Renal pelvis (tissue), 4 donors: ENCODE measurements around the gene CROCC. TPM values are rescaled to one million over a fixed set of nuclear protein-coding genes. Genes with fewer than 3 reads are reported as not detected.
"Not testable (repeated sequence)": the region's sequence is repeated elsewhere in the genome, so short reads cannot be mapped to it uniquely, and the experiment has no call there.

ENCODE experiments used
- DNase-seq: peaks from one replicate; pipeline ENCODE4 v3.0.0-alpha.2; 2013
- polyA plus RNA-seq, 3 donors: library from polyadenylated mRNA; unstranded; fragments of 120-200 nt; gene quantifications; one replicate each; pipeline ENCODE4 v1.2.1, GENCODE V29; 2013; ENCODE audit not compliant: insufficient read length in 3 of 3

CROCC gene
- polyA plus RNA-seq, 3 donors, result 45.4 to 58.6 (median 52.6) TPM

- DNase-seq, result not testable (repeated sequence)
These were observed 27.4 kb upstream of the CROCC start for GRCh38 chr1:16894338-16894737.

GRCh38 chr1:16895233-16895597 lies 26.5 kb upstream of the CROCC start:
- DNase-seq, result not testable (repeated sequence)

GRCh38 chr1:16895598-16896315 lies 26.0 kb upstream of the CROCC start, which contains the start of gene RNU1-2:
Gene RNU1-2, plus strand, starts transcription at chr1:16895980.
- peak; percentile 96 for DNase-seq

GRCh38 chr1:16896316-16897055 lies 25.2 kb upstream of the CROCC start:
- DNase-seq, result not testable (repeated sequence)

GRCh38 chr1:16897653-16898052 lies 24.1 kb upstream of the CROCC start:
- not testable (repeated sequence) for DNase-seq

GRCh38 chr1:16898298-16898697 lies 23.4 kb upstream of the CROCC start:
- DNase-seq, result not testable (repeated sequence)

- DNase-seq, result not testable (repeated sequence)
These were observed 22.7 kb upstream of the CROCC start for GRCh38 chr1:16899020-16899419.

GRCh38 chr1:16900751-16901150 lies 21.0 kb upstream of the CROCC start:
- DNase-seq, result no peak

GRCh38 chr1:16901371-16901770 lies 20.4 kb upstream of the CROCC start:
- not testable (repeated sequence) for DNase-seq

- no peak for DNase-seq
These were observed 18.7 kb upstream of the CROCC start for GRCh38 chr1:16903054-16903453.

- DNase-seq, result no peak
These were observed 18.3 kb upstream of the CROCC start for GRCh38 chr1:16903458-16903796.

- peak; percentile 99 for DNase-seq
These were observed 17.1 kb upstream of the CROCC start for GRCh38 chr1:16904560-16905109.

GRCh38 chr1:16905110-16905867 lies 16.4 kb upstream of the CROCC start:
- DNase-seq, result no peak

- no peak for DNase-seq
These were observed 15.6 kb upstream of the CROCC start for GRCh38 chr1:16905868-16906702.

GRCh38 chr1:16906873-16907272 lies 14.9 kb upstream of the CROCC start:
- DNase-seq, result no peak

- DNase-seq, result no peak
These were observed 13.6 kb upstream of the CROCC start for GRCh38 chr1:16907870-16908758.

- DNase-seq, result not testable (repeated sequence)
These were observed 9.6 kb upstream of the CROCC start for GRCh38 chr1:16911851-16912721.

- DNase-seq, result not testable (repeated sequence)
These were observed 9.0 kb upstream of the CROCC start for GRCh38 chr1:16912742-16913141.

- no peak for DNase-seq
These were observed 8.4 kb upstream of the CROCC start for GRCh38 chr1:16913181-16913832.
